GM21423 (cell line): ENCODE results near the gene FMNL1.
"Not testable (repeated sequence)": the region's sequence is repeated elsewhere in the genome, so short reads cannot be mapped to it uniquely, and the experiment has no call there.

Source experiments
- ATAC-seq: cut with Tn5 transposase; IDR thresholded peaks from one replicate; pipeline ENCODE4 v1.9.1; 2021; ENCODE audit warnings: mild to moderate bottlenecking, moderate library complexity; ENCODE audit not compliant: unreplicated experiment

The FMNL1 gene

DNA sequence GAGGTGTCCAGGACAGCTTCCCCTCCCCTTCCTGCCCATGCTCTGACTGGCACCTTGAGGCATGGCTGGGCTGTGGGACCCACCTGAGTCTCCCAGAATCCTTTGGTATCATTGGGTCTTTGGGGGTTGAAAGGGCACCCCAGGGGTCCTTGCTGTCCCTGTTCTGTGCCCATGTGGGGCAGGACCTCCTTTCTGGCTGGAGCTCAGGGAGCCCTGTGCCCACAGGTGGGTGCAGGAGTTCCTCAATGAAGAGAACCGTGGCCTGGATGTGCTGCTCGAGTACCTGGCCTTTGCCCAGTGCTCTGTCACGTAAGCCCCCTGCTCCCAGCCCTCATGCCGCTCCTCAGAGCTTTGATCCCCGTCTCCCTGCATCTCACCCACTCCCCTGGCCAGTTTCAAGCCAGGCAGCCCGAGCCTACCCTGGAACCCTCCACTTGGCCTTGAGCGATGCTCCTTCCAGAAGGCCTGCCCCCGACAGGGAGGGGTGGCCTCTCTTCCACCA is 11.8 kb downstream of the FMNL1 start:
- ATAC-seq: no peak

DNA sequence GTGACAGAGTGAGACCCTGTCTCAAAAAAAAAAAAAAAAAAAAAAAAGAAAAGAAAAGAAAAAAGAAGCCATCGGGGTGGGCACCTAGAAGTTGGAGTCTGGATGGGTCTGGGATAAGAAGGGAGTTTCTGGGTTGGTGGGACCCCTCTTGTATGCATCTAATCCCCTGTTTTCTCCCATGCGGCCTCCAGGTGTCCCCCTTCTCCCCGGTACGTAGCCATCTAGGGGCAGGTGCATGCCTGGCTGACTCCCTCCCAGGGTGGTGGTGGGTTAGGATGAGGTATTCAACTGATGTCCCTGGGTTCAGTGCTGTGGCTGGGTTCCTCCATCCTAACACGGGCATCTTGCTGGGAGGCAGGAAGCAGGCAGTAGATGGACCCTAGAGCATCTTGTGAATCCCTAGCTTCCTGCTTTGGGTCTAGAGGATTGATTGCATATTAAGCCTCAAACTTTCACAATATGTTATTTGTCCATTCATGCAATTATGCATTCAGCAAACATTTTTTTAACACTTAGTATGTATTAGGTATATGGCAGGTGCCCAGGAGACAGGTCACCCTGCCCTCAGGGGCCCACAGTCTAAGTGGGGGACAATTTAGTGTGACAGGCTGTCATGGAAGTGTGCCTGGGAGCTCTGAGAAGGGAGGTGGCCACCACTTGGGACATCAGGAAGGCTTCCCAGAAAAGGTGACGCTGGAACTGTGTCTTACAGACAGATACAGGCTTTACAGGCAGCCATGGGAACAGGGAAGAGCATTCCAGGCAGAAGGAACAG is 13.1 kb downstream of the FMNL1 start:
- no peak for ATAC-seq

DNA sequence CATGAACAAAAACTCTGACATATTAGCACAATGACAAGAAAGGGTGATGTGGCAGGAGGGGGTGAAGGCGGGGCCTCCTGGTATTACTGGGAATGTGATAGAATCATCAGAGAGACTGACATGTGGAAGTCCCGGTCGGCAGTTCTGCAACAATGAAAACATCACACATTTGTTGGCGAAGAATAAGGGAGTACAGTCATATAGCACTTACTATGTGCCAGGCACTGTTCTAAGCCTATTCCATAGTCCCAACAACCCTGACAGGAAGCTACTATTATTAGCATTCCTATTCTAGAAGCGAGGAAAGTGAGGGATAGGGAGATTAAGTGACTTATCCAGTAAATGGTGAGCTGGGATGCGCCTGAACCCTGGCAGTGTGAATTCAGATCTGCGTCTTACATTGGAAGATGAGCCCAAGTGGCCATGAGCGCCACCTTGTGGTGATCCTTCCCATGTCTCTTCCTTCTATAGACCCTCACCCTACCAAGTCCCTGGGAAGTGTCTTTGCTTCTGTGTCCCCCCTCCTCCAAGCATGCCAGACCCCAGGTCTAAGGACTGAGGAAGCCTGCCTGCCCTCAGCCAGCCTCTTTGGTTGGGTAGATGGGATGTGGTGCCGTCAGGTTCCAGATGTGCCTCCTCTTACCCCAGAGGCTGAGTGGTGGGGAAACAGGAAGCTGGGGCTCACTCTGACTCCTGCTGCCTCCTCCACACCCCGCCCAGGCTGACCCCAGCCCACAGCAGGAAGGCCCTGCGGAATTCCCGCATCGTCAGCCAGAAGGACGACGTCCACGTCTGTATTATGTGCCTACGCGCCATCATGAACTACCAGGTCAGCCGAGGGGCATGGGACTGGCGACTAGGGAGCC is 14.0 kb downstream of the FMNL1 start:
- ATAC-seq: no peak

DNA sequence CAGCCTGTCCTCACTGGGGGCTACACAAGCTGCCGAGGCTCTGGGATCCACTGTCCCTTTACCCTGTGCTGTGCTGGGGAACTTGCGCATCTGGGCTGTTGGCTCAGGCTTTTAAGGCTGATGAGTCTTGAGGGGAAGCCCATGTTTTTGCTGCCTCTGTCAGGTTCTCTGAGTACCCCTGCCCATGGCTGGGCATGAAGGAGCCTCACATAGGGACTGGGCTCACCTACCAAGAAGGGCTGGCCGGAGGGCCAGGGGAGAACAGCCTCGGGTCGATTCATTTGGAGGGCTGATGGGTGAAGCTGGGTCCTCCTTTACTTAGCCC is 14.6 kb downstream of the FMNL1 start:
- no peak for ATAC-seq

DNA sequence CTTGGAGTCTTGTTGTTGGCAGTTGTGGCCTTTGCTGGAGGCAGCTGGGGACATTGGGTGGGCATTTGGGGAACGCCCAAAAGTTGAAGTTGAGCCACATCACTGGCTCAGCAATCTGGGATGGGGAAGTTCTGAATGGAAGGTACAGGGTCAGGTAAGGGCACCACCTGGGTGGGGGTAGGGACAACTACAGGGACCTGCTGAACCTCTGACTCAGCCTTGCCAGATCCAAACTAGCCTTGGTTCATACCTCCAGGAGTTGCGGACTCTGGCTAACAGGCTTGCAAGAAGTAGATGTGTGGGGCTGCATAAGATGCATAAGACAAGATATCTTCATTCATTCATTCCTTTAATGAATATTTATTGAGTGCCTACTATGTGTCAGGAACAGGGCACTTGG is 16.0 kb downstream of the FMNL1 start:
- no peak for ATAC-seq

- ATAC-seq: no peak
Measured at GRCh38 chr17:45238155-45238774, 16.6 kb downstream of the FMNL1 start.

DNA sequence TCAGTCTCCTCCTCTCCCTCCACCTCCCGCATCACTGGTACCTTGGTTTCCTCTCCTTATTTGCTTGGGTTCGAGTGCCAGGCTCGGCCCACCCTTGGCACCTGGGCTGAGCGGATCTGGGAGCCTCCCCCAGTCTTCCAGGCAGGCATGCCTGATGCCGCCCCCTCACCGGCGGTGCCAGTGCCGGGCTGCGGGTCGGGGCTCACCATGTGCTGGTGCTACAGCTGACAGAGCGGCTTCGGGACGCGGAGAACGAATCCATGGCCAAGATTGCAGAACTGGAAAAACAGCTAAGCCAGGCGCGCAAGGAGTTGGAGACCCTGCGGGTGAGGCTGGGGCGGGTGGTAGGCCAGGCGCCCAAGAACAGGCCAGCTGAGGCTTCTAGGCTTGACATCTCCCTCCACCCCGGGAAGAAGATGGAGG is 19.2 kb downstream of the FMNL1 start:
- no peak for ATAC-seq

DNA sequence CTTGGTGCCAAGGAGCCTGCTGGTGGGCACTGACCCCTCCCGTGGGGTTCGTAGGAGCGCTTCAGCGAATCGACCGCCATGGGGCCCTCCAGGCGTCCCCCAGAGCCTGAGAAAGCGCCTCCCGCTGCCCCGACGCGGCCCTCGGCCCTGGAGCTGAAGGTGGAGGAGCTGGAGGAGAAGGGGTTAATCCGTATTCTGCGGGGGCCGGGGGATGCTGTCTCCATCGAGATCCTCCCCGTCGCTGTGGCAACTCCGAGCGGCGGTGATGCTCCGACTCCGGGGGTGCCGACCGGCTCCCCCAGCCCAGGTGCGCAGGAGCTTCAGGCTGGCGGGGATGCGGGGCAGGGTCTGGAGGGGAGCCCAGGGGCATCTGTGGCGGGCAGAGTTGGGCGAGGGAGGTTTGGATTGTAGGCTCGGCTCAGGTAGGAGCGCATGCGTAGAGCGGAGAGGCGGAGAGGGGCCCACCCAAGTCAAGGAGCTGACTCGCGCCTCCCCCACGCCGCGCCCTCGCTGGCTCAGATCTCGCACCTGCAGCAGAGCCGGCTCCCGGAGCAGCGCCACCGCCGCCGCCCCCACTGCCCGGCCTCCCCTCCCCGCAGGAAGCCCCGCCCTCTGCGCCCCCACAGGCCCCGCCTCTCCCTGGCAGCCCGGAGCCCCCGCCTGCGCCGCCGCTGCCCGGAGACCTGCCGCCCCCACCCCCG is 19.8 kb downstream of the FMNL1 start:
- no peak for ATAC-seq

- ATAC-seq: no peak
Measured at GRCh38 chr17:45242029-45242414, 20.3 kb downstream of the FMNL1 start.

GRCh38 chr17:45243750-45244149 is 22.1 kb downstream of the FMNL1 start:
- ATAC-seq: no peak

DNA sequence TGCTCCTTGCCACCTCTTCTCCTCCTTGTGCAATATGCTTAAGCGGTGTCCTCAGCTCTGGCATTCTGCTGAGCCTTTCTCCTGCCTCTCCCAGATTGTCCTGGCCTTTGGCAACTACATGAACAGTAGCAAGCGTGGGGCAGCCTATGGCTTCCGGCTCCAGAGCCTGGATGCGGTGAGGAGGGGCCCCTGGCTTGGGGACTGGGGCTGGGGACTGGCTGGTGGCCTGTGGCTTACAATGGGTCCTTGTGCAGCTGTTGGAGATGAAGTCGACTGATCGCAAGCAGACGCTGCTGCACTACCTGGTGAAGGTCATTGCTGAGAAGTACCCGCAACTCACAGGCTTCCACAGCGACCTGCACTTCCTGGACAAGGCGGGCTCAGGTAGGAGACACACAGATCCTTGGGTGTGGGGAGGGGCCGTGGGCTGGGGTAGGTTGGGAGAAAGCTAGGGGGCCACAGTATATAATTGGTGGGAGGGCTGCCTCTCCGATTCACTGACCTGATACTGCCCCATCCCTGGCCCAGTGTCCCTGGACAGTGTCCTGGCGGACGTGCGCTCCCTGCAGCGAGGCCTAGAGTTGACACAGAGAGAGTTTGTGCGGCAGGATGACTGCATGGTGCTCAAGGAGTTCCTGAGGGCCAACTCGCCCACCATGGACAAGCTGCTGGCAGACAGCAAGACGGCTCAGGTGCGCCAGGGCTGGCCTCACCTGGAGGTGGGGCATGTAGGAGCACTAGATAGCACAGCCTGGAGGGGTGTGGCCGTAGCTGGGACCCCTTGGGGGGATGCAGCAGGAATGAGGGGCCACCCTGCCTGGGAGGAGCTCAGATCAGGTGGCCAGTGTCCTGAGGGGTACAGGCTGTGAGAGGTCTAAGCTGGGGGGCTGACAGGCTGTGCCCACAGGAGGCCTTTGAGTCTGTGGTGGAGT is 23.3 kb downstream of the FMNL1 start:
- ATAC-seq: no peak

GRCh38 chr17:45246338-45246737 is 24.7 kb downstream of the FMNL1 start:
- ATAC-seq: no peak

DNA sequence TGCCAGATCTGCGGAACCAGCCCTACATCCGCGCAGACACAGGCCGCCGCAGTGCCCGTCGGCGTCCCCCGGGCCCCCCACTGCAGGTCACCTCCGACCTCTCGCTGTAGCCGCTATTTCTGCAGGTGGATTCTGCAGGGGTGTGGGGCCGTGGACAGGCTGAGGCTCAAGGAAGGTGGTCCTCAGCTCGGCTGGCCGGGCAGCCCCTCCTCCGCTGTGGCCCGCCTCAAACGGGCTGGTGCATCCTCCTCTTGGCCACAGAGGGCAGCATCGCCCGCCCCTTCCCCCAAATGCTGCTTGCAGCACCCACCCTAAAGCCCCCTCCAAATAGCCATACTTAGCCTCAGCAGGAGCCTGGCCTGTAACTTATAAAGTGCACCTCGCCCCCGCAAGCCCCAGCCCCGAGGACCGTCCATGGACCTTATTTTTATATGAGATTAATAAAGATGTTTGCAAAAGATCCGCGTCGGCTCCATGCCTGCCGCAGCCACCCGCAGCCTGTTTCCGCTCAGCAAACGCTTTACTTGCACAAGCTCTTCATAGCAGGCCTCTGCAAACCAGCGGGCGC is 25.3 kb downstream of the FMNL1 start:
- no peak for ATAC-seq

DNA sequence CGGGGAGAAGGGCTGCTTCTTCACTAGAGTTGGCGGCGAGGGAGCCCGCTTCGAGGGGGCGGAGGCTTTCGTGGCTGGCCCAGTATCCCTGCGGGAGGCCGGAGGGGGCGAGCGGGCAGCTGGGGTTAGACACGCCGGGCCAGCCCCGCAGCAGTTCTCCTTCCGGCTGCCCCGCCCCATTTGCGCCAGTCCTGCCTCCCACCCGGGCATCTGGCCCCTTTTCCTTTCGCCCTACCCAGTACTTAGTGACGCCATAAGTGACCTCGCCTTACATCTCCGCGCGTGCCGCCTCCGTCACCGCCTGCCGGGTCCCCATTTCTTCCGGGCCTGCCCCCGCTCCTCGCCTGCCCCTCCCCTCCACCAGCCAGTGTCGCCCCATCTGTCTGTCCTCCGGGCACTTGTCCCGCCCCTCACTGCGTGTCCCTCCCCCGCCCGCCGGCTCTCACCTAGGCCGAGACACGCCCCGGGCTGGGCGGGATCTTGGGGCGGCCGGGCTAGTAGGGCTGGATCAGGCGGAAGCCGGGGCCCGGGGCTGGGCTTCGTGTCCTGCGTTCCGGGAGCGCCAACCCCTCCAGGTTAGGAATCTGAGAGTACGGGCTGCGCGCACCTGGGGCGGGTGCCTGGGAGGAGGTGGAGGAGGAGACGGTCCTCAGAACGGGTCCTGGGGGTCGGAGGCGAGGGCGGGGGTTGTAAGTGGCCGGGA is 25.9 kb downstream of the FMNL1 start:
- ATAC-seq: peak; percentile 78

- ATAC-seq: peak; percentile 50
Measured at GRCh38 chr17:45248132-45248957, 26.7 kb downstream of the FMNL1 start.

- no peak for ATAC-seq
Measured at GRCh38 chr17:45251931-45252330, 30.2 kb downstream of the FMNL1 start.

- ATAC-seq: not testable (repeated sequence)
Measured at GRCh38 chr17:45253237-45253636, 31.6 kb downstream of the FMNL1 start.

GRCh38 chr17:45253879-45254278 is 32.2 kb downstream of the FMNL1 start:
- ATAC-seq: no peak
